Epithelial cell of esophagus (primary cell): ENCODE results near the gene DNAJA3.

Experiments
- DNase-seq: peaks from one replicate; pipeline ENCODE4 v3.0.0; 2010; ENCODE audit warnings: low read depth
- H3K4me3 ChIP-seq: 2 replicates; pipeline ENCODE4 v1.5.1; 2011; ENCODE audit warnings: mild to moderate bottlenecking, low read length, control low read depth
- TF ChIP-seq, protein P1 (sequence below): IDR thresholded peaks from 2 replicates; pipeline ENCODE4 v1.5.1; 2011; ENCODE audit warnings: low read depth, mild to moderate bottlenecking, low read length, control low read depth, inconsistent platforms; ENCODE audit not compliant: insufficient read depth; ENCODE audit errors: missing control alignments

The DNAJA3 gene

DNA sequence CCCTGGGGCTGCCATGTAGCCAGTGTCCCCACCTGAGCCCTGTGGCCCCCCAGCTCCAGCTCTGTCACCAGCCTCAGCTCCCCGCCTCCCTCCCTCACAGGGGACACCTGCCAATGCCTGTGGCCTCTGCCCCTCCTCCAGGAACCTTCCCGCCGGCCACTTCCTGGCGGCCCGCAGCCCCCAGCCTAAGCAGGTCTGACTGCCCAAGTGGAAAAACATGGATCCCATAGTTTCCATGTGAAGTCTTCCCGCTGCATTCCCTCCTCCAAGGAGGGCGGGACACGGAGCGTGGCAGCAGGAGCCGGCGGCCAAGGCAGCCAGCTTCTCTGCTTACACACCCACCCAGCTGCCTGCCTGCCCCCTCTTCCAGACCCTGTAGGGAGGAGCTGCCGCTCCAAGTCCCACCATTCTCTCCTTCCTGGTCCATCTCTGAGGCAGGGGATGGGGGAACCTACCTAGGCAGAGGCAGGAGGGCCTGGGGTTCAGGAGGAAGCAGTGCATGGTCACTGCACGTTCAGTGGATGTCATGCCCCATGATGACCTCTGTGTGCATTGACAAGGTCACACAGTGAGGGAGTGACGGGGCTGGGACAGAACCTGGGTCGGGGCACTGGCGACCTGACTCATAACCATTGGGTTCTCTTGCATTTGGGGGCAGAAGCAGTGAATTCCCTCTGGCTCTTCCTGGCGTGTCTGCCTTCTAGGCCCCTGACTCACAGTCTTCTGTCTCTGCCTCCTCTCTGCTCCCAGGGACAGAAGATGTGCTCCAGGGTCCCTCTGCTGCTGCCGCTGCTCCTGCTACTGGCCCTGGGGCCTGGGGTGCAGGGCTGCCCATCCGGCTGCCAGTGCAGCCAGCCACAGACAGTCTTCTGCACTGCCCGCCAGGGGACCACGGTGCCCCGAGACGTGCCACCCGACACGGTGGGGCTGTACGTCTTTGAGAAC, 45.3 kb upstream of the DNAJA3 start:
- TF ChIP-seq, protein P1, sequence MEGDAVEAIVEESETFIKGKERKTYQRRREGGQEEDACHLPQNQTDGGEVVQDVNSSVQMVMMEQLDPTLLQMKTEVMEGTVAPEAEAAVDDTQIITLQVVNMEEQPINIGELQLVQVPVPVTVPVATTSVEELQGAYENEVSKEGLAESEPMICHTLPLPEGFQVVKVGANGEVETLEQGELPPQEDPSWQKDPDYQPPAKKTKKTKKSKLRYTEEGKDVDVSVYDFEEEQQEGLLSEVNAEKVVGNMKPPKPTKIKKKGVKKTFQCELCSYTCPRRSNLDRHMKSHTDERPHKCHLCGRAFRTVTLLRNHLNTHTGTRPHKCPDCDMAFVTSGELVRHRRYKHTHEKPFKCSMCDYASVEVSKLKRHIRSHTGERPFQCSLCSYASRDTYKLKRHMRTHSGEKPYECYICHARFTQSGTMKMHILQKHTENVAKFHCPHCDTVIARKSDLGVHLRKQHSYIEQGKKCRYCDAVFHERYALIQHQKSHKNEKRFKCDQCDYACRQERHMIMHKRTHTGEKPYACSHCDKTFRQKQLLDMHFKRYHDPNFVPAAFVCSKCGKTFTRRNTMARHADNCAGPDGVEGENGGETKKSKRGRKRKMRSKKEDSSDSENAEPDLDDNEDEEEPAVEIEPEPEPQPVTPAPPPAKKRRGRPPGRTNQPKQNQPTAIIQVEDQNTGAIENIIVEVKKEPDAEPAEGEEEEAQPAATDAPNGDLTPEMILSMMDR, result no peak
- no peak overlapping the region for H3K4me3 ChIP-seq
- no peak for DNase-seq

DNA sequence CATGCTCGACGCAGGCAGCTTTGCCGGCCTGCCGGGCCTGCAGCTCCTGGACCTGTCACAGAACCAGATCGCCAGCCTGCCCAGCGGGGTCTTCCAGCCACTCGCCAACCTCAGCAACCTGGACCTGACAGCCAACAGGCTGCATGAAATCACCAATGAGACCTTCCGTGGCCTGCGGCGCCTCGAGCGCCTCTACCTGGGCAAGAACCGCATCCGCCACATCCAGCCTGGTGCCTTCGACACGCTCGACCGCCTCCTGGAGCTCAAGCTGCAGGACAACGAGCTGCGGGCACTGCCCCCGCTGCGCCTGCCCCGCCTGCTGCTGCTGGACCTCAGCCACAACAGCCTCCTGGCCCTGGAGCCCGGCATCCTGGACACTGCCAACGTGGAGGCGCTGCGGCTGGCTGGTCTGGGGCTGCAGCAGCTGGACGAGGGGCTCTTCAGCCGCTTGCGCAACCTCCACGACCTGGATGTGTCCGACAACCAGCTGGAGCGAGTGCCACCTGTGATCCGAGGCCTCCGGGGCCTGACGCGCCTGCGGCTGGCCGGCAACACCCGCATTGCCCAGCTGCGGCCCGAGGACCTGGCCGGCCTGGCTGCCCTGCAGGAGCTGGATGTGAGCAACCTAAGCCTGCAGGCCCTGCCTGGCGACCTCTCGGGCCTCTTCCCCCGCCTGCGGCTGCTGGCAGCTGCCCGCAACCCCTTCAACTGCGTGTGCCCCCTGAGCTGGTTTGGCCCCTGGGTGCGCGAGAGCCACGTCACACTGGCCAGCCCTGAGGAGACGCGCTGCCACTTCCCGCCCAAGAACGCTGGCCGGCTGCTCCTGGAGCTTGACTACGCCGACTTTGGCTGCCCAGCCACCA, 44.4 kb upstream of the DNAJA3 start:
- H3K4me3 ChIP-seq, result no peak overlapping the region
- DNase-seq, result no peak
- TF ChIP-seq, protein P1, result no peak

DNA sequence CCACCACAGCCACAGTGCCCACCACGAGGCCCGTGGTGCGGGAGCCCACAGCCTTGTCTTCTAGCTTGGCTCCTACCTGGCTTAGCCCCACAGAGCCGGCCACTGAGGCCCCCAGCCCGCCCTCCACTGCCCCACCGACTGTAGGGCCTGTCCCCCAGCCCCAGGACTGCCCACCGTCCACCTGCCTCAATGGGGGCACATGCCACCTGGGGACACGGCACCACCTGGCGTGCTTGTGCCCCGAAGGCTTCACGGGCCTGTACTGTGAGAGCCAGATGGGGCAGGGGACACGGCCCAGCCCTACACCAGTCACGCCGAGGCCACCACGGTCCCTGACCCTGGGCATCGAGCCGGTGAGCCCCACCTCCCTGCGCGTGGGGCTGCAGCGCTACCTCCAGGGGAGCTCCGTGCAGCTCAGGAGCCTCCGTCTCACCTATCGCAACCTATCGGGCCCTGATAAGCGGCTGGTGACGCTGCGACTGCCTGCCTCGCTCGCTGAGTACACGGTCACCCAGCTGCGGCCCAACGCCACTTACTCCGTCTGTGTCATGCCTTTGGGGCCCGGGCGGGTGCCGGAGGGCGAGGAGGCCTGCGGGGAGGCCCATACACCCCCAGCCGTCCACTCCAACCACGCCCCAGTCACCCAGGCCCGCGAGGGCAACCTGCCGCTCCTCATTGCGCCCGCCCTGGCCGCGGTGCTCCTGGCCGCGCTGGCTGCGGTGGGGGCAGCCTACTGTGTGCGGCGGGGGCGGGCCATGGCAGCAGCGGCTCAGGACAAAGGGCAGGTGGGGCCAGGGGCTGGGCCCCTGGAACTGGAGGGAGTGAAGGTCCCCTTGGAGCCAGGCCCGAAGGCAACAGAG, 43.5 kb upstream of the DNAJA3 start:
- H3K4me3 ChIP-seq, result no peak overlapping the region
- DNase-seq, result no peak
- TF ChIP-seq, protein P1, result no peak

DNA sequence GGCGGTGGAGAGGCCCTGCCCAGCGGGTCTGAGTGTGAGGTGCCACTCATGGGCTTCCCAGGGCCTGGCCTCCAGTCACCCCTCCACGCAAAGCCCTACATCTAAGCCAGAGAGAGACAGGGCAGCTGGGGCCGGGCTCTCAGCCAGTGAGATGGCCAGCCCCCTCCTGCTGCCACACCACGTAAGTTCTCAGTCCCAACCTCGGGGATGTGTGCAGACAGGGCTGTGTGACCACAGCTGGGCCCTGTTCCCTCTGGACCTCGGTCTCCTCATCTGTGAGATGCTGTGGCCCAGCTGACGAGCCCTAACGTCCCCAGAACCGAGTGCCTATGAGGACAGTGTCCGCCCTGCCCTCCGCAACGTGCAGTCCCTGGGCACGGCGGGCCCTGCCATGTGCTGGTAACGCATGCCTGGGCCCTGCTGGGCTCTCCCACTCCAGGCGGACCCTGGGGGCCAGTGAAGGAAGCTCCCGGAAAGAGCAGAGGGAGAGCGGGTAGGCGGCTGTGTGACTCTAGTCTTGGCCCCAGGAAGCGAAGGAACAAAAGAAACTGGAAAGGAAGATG, 42.8 kb upstream of the DNAJA3 start:
- TF ChIP-seq, protein P1, result no peak
- no peak for DNase-seq
- H3K4me3 ChIP-seq, result no peak overlapping the region

DNA sequence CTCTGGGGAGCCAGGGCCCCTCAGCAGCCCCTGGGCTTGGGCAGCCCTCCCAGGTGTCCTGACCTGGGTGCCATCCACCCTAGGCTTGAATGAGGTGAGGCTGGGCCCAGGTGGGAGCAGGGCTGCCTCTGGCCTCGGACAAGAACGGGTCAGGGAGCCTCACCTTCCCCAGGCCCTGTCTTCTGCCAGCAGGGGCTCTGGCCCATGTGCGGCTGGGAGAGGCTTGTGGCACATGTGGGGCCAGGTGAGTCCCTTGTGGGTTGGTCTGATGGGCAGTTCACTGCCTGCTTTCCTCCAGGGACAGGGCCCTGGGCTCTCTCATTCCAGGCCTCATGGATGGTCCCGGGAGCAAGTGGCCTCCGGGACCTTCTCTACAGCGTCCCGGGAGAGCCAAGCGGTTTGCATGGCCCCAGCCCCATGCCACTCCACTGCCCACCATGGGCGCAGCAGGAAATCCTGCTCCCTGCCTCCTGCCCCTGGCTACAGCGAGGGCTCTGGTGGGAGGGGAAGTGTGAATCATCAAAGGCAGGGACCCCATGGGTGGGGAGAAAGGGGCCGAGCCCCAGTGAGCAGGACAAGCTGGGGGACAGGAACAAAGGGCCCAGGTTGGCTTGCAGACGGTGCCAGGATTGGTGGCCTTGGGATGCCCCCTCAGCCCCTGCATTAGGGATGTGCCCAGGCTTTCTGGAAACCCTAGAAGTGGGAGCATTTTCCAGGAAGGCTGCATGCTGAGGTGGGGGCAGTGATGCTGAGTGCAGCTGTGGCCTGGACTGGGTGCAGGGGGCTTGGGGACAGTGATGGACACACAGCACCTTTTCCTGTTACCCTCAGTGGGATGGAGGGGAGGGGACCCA, 41.9 kb upstream of the DNAJA3 start:
- TF ChIP-seq, protein P1, result no peak
- DNase-seq, result no peak
- H3K4me3 ChIP-seq, result no peak overlapping the region
